UCSD-AML1 (cell line): ENCODE data around the gene CFAP97.

Experiments used
- DNase-seq: peaks from one replicate; lab custom pipeline; 2025; ENCODE audit not compliant: unreplicated experiment; lab: John Stamatoyannopoulos, UW

The CFAP97 gene

DNA sequence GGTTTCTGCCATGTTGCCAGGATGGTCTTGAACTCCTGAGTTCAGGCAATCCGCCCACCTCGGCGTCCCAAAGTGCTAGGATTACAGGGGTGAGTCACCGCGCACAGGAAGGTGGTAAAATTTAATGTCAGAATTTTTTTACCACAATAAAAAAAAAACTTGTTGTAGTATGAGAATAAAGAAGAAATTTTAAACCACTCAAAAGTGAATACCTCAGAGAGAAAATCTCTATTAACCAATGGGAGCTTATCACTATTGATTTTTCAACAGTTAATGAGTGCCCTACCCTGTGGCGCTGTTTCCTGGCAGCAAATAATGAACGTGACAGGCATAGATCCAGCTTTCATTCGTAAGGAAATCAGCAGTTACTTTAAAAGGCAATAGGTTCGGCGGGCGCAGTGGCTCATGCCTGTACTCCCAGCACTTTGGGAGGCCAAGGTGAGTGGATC, 93.4 kb downstream of the CFAP97 start:
- no peak for DNase-seq

GRCh38 chr4:185109736-185110135, 94.1 kb downstream of the CFAP97 start:
- DNase-seq, result no peak
